ENCODE measurements around the gene IL17RC.

IL17RC gene

GRCh38 chr3:9946112-9947024 lies 29.5 kb downstream of the IL17RC start:
- peak; percentile 78 for DNase-seq (ENCODE audit: low spot score)

- DNase-seq (ENCODE audit: low spot score), result no peak
Observed at GRCh38 chr3:9947025-9947995, 30.4 kb downstream of the IL17RC start.

GRCh38 chr3:9948586-9948985 lies 31.7 kb downstream of the IL17RC start:
- DNase-seq (ENCODE audit: low spot score), result no peak

GRCh38 chr3:9949115-9949514 lies 32.2 kb downstream of the IL17RC start:
- no peak for DNase-seq (ENCODE audit: low spot score)

GRCh38 chr3:9949626-9950025 lies 32.7 kb downstream of the IL17RC start:
- DNase-seq (ENCODE audit: low spot score), result no peak

- no peak for DNase-seq (ENCODE audit: low spot score)
Observed at GRCh38 chr3:9951126-9951525, 34.2 kb downstream of the IL17RC start.

- DNase-seq (ENCODE audit: low spot score), result no peak
Observed at GRCh38 chr3:9951598-9951961, 34.7 kb downstream of the IL17RC start.

- DNase-seq (ENCODE audit: low spot score), result peak; percentile 44
Observed at GRCh38 chr3:9951962-9952805, 35.3 kb downstream of the IL17RC start, which contains the start of gene PRRT3. TSS of gene PRRT3 (minus strand) at chr3:9952408. CDS start at chr3:9950115, 2,293 bp downstream.

GRCh38 chr3:9955067-9955502 lies 38.2 kb downstream of the IL17RC start:
- no peak for DNase-seq (ENCODE audit: low spot score)

- no peak for DNase-seq (ENCODE audit: low spot score)
Observed at GRCh38 chr3:9955611-9956352, 38.9 kb downstream of the IL17RC start.

- no peak for DNase-seq (ENCODE audit: low spot score)
Observed at GRCh38 chr3:9957214-9957613, 40.3 kb downstream of the IL17RC start.

- no peak for DNase-seq (ENCODE audit: low spot score)
Observed at GRCh38 chr3:9965200-9965875, 48.4 kb downstream of the IL17RC start.

- no peak for DNase-seq (ENCODE audit: low spot score)
Observed at GRCh38 chr3:9966841-9967240, 49.9 kb downstream of the IL17RC start.

GRCh38 chr3:9969632-9970019 lies 52.7 kb downstream of the IL17RC start:
- DNase-seq (ENCODE audit: low spot score), result no peak

GRCh38 chr3:9970020-9970652 lies 53.2 kb downstream of the IL17RC start:
- DNase-seq (ENCODE audit: low spot score), result no peak

GRCh38 chr3:9976721-9977709 lies 60.1 kb downstream of the IL17RC start:
- no peak for DNase-seq (ENCODE audit: low spot score)

GRCh38 chr3:9978710-9979305 lies 61.9 kb downstream of the IL17RC start:
- no peak for DNase-seq (ENCODE audit: low spot score)

- DNase-seq (ENCODE audit: low spot score), result no peak
Observed at GRCh38 chr3:9980251-9980650, 63.4 kb downstream of the IL17RC start.

Data from CD4-positive, alpha-beta T cell treated with Interleukin-6 at 100 ng/mL for 8 hours (primary cell).